KG1 (cell line): Measurements from ENCODE around the gene GRK5.
A peak's percentile ranks its signal among the peaks of the same experiment; 100 is the strongest.

ENCODE experiments used
- DNase-seq: peaks from one replicate; lab custom pipeline; 2025; lab: John Stamatoyannopoulos, UW

The GRK5 gene

DNA sequence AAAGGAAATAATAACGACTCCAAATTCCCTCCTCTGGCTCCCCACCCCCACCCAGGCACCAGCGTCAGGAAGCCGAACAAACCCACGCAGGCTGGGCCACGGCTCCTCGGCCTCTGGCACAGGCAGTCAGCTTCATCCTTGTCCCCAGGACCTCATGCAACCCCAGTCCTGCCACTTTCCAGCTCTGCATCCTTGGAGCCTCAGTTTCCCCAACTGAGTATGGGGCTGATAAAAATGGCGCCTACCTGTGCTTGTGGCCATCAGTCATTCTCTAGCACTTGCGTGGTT, 198.1 kb downstream of the GRK5 start:
- no peak for DNase-seq

- DNase-seq: no peak
Observed at GRCh38 chr10:119406137-119406536, 198.8 kb downstream of the GRK5 start.

- no peak for DNase-seq
Observed at GRCh38 chr10:119406601-119407253, 199.4 kb downstream of the GRK5 start.

GRCh38 chr10:119407254-119407777, 199.9 kb downstream of the GRK5 start:
- DNase-seq: no peak

GRCh38 chr10:119408072-119408471, 200.7 kb downstream of the GRK5 start:
- no peak for DNase-seq

DNA sequence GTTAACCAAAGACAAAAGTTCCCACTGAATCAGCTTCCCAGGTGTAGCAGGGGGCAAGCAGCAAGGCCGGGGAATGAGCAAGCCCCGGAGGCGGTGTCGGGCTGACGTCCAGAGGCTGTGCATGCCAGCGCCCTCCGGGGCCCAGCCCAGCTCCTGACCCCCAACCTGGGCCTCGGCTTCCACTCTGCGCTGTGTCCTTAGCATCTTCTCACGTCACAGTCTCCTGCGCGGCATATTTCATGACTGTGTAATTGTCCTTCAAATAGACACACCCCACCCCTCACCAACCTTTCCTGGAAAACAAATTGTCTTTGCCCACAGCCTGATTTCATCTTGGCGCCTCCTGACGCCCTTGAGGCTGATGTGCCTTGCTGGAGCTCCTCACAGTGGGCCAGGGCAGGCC, 201.6 kb downstream of the GRK5 start:
- no peak for DNase-seq

GRCh38 chr10:119409385-119409784, 202.0 kb downstream of the GRK5 start:
- DNase-seq: no peak

- no peak for DNase-seq
Observed at GRCh38 chr10:119409906-119410305, 202.5 kb downstream of the GRK5 start.

DNA sequence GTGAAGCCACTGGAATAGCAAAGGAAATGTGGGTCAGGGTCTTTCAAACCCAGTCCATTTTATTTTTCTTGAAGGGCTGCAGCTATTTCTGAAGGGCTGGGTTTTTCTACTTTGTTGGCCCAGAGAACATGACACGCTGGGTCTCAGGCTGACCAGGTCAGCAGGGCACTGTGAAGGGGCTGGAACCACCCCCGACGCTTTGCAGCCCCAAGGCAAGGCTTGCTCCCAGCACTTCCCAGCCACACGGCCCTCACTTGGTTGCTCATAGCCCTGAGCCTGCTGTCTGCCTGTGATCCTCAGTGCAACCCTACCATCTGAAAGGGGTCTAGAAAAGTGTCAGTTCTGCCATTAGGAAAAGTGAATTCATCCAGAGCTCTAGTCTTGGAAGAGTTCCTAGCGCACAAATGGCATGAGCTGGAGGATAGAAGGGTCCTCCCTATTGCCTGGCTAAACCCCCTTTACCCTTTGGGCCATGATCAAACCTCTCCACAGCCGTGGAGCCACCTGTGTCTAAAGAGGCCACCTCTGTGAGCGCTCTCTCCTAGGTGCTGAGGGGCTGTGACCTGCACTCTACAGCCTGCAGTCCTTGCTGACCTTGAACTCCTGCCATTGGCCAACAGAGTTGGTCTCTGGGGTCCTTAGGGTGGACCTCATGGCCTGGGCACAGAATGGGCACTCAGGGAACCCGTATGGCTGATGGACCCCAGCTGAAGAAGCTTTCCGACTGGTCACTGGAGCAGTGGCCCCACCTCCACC, 203.2 kb downstream of the GRK5 start:
- no peak for DNase-seq

DNA sequence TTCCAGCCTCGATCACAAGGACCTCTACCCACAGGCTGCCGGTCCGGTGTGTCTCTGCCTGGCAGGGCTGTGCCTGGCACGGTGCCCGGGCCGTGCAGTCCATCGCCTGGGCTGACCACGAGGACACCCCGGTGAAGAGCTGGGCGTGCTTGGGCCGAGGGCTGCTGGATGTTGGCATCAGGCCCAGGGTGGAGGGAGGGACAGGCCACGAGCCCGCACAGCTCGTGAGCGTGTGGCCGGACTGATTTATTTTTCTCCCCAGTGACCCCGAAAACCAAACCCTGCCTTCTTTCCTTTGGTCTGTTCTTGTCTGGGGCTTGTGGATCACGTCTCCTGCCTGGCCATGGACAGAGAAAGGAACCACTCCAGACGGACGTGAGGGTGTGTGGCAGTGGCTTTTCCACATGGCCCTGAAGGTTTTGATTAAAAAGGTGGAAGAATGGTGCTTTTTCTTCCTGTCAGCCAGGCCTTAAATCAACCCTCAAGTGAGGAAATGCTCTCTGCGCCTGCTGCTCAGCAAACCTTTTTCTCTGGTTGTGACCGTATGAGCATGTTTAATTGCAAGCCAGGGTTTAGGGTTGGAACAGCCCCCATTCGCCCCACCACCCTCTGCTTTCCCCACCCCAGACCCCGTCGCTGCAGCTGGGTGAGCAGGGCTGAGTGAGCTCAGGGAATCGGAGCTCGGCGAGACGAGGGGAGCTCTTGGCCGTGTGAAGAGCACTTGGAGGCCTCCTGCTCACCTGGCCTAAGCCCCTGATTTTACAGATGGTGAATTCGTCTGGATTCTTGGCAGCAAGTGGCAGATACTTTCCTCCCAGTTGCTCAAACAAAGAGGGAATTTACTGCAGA, 205.1 kb downstream of the GRK5 start:
- DNase-seq: no peak

- no peak for DNase-seq
Observed at GRCh38 chr10:119413093-119413453, 205.7 kb downstream of the GRK5 start.

DNA sequence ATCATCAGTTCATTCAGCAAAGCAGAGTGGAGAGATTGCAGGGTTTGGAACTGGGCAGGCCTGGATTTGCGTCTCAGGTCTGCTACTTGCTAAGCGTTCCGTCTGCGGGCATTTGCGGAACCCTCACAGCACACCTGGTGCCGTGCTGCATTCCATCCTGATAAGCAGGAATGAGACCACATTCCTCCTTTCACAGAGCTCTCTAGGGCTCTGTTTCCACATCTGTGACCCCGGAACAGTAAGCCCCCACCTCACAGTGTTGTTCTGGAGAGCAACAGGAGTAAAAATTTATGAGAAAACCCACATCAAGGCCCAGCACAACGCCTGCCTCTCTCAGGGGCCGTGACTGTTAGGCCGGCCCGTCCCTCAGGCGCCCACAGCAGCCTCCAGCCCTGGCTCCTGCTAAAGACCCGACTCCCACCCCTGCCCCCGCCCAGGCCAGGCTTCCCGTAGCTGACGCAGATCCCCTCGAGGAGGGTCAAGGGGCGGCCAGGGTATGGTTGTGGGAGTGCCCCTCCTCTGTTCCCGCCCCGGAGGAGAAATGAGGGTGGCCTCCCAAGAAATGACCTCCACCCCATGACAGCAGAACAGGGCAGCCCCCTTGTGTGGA, 206.2 kb downstream of the GRK5 start:
- no peak for DNase-seq

- no peak for DNase-seq
Observed at GRCh38 chr10:119414081-119414611, 206.8 kb downstream of the GRK5 start.

DNA sequence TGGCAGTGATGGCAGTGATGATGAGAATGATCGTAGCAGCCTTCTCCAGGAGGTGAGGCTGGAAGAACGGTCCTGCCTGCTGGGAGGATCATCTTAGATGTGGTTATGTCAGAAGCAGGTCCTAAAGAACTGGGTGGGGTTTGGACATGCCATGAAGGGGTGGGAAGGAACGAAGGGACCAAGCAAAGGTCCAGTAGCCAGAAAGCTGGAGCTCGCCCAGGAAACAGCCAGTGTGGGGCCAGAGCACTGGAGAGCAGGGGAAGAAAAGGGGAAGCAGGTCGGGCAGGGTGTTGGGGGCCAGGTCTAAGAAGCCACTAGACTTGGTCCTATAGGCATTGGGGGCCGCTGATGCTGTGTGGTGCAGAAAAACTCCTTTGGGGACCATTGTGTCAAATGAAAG, 207.8 kb downstream of the GRK5 start:
- DNase-seq: no peak

- DNase-seq: no peak
Observed at GRCh38 chr10:119415536-119416503, 208.4 kb downstream of the GRK5 start.

GRCh38 chr10:119416855-119417254, 209.5 kb downstream of the GRK5 start:
- DNase-seq: peak; percentile 4

- DNase-seq: no peak
Observed at GRCh38 chr10:119417852-119418251, 210.5 kb downstream of the GRK5 start.

- no peak for DNase-seq
Observed at GRCh38 chr10:119418362-119418761, 211.0 kb downstream of the GRK5 start.

DNA sequence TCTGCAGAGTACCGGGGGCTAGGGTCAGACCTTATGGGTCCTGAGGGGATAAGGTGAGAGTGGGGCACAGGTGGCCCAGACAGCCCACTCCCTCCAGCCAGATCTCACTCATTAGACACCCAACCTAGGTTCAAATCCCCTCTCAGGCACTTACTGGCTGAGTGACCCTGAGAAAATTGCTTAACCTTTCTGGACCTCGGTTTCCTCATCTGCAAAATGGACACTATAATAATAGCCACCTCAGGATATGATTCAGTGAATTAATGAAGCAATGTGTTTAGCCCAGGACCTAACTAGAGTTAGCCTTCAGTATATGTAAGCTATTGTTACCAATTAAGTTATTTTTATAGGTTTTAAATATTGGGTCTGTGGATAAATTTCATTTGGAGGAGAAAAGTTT, 212.6 kb downstream of the GRK5 start:
- DNase-seq: no peak

- DNase-seq: no peak
Observed at GRCh38 chr10:119420950-119421875, 213.8 kb downstream of the GRK5 start.
